ENCODE results near the gene CSGALNACT2.
"Not testable (repeated sequence)": the region's sequence is repeated elsewhere in the genome, so short reads cannot be mapped to it uniquely, and the experiment has no call there.

The CSGALNACT2 gene

DNA sequence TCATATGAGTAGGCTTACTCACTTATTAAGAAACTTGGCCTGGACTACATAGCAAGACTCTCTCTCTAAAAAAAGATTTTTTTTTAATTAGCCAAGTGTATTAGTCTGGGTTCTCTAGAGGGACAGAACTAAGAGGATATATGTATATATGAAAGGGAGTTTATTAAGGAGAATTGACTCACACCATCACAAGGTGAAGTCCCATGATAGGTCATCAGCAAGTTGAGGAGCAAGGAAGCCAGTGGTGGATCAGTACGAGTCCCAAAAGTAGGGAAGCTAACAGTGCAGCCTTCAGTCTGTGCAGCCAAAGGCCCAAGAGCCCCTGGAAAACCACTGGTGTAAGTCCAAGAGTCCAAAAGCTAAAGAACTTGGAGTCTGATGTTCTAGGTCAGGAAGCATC lies 7.7 kb downstream of the CSGALNACT2 start:
- DNase-seq = not testable (repeated sequence)

DNA sequence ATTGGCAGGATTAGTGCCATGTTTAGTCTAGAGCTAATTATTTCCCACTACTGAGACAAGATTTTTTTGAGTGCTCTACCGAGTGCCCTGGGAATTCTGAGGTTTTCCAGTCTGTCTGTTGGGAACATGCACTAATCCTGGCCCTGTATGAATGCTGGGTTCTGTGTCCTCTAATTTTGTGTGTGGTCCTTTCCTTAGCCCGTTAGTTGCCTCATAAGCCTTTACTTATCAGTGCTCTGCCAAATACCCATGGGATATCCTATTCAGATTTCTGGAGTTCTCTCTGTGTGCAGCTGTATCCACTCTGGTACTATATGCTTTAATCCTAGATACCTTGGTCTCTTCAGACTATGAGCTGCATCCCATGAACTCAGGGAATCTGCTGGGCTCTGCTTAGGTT lies 13.1 kb downstream of the CSGALNACT2 start:
- DNase-seq = no peak

DNA sequence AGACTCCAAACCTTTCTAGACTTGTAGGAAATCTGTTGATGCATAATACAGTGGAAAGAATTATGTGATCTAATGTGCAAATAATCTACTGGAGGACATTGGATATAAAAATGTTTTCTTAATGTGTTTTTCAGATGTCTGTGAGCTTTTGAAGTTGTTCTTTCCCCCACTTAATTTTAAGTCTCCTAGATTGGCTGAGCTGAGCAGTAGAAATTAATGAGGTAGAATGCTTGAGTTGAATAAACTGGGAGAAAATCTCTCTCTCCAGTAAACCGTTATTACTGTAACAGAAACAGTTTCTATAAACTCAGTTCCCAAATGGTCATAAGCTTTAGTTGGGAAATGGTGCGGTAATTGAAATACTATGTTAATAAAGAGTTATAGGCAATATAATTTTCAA lies 15.7 kb downstream of the CSGALNACT2 start:
- no peak for DNase-seq

DNA sequence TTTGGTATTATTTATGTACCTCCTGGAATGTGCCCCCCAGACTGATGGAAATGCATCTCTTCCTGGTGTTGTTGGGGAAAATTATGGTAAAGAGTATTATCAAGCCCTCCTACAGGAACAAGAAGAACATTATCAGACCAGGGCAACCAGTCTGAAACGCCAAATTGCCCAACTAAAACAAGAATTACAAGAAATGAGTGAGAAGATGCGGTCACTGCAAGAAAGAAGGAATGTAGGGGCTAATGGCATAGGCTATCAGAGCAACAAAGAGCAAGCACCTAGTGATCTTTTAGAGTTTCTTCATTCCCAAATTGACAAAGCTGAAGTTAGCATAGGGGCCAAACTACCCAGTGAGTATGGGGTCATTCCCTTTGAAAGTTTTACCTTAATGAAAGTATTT lies 17.0 kb downstream of the CSGALNACT2 start:
- no peak for DNase-seq

DNA sequence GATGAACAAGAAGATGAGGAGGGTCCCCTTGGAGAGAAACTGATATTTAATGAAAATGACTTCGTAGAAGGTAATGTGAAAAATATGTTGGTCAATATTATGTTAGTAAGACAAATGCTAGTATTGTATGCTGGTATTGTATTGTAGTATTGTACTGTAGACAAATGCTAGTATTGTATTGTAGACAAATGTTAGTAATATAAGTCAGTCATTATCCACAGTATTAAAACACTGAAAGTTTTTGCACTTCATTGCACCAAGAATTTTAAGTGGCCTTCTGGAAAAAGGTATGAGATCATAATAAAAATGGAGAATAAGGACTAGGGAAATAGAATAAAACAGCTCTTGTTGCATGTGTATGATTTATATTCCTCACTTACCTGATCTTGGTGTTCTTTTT lies 17.5 kb downstream of the CSGALNACT2 start:
- no peak for DNase-seq

DNA sequence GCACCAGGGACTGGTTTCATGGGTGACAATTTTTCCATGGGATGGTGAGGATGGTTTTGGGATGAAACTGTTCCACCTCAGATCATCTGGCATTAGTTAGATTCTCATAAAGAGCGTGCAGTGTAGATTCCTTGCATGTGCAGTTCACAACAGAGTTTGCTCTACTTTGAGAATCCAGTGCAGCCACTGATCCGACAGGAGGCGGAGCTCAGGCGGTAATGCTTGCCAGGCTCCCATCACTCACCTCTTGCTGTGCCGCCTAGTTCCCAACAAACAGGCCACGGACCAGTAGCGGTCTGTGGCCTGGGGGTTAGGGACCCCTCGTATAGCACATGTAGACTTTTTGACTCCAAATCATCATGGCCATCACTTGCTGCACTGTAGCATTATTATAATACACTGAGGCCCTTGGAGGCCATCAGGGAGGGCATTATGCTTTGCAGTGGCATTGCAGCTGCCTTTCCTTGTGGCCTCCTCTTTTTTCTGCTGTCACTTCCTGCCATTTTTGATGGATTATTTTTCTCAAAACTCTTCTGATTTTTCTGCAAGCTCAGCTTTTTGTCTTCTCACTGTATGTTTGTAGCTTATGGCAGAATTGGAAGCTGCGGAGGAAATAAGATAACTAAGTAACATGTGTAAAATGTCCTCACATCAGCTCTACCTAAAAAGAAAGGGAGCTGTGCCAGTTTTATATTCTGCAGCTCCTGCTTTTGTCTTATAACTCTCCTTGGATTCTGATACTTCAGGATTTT lies 18.5 kb downstream of the CSGALNACT2 start:
- DNase-seq = no peak

DNA sequence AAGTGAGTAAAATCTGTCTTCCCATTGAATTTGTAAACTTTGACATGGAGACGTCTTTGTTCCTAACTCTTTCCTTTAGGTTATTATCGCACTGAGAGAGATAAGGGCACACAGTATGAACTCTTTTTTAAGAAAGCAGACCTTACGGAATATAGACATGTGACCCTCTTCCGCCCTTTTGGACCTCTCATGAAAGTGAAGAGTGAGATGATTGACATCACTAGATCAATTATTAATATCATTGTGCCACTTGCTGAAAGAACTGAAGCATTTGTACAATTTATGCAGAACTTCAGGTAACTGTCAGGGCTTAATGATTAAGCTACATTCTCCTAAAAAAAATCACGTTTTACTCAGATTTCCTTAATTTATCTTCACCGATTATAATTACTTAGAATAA lies 20.4 kb downstream of the CSGALNACT2 start:
- no peak for DNase-seq

GRCh38 chr10:43160046-43160920 lies 22.0 kb downstream of the CSGALNACT2 start:
- no peak for DNase-seq

- DNase-seq = no peak
Measured at GRCh38 chr10:43160921-43161255, 22.6 kb downstream of the CSGALNACT2 start.

- no peak for DNase-seq
Measured at GRCh38 chr10:43162604-43163003, 24.4 kb downstream of the CSGALNACT2 start.

DNA sequence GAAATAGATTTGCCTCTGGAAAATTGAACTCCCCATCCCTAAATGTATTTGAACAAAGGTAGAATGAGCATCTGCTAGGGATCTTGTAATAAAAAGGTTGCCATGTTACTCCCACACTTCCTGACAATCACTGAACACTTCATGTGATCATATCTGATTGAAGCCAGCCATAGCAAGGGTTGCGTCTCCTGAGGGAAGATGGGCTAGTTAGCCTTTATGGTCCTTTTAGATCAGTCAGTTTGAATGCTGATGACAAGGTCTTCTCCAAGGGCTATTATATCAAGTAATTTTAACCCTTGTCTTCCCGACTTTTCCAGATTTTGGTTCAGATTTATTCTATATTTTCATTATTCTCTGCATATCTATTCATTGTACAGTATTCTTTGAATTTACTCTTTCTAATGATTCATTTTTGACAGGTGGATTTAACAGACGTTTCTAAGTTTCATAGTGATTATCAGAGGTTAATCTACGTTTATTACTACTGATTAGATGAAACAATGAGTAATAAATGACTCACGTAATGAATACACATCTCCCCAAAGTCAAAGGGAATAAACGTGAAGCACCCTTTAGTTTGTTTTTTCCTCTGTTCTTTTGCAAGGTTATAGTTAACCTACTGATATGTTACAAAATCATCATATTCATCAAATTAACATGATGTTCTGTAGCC lies 28.1 kb downstream of the CSGALNACT2 start:
- DNase-seq = no peak

- no peak for DNase-seq
Measured at GRCh38 chr10:43166880-43167497, 28.7 kb downstream of the CSGALNACT2 start.

GRCh38 chr10:43167498-43167889 lies 29.2 kb downstream of the CSGALNACT2 start:
- no peak for DNase-seq

DNA sequence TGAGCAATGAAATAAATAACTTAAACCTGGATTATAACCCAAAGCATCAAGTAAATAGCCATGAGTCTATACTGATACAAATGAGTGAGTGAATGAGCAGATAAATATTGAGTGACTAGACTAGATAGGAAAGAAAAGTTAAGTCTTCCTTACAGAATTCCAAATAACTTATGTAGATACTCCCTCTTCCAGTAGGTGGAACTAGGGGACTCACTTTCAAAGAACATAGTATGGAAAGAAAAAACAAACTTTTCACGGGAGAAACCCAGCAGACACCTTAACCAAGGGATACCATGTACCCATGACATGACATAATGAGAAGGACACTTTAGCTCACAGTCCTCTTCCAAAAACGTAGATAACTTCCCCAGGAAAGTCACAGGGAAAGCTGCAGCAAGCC lies 32.2 kb downstream of the CSGALNACT2 start:
- DNase-seq = no peak

DNA sequence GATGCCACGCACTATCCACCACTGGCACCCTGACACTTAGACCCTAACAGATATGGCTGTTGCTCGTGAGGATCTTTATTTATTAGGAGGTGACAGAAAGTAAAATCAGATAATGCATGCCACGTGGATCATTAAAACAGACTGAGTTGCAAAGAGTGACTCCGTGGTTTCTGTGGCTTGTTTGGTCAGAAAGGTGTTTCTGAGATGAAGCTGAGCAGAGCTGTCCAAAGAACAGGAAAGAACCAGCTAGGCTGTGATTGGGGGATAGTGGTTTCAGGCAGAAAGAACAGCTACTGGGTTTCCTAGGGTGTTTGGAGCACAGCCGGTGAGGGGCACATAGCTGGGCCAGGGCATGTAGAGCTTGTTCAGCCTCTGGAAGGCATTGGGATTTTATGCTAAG lies 34.4 kb downstream of the CSGALNACT2 start:
- no peak for DNase-seq

DNA sequence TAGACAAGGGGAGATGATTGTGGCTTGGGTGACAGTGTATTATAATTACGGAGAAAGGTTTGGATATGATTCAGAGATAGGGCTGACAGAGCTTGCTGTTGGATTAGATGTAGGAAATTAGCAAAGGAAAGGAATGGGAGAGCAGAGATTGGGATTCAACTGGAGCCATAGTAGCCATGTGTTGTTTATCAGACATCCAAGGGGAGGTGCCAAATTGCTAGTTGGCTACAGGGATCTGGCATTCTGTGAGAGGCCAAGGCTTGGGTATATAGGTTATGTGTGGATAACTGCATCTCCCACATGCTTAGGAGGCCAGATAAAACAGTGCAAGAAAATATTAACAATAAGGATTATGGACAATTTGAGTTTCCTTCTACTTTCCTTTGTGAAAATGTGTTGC lies 34.9 kb downstream of the CSGALNACT2 start:
- no peak for DNase-seq

DNA sequence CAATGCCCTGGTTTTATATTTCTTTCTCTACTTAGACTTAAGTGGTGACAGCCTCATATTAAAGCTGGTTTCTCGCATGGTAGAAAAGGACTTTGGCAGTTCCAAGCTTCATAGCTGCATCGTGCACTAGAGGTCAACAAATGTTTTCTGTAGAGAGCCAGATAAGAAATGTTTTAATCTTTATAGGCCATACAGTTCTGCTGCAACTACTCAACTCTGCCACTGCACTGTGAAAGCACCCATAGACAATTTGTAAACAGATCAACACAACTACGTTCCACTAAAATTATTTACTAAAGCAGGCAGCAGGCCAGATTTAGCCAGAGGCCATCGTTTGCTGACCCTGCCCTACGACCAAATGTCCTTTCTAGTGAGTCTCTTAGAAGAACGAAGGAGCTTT lies 36.7 kb downstream of the CSGALNACT2 start:
- no peak for DNase-seq

- DNase-seq = no peak
Measured at GRCh38 chr10:43176271-43176670, 38.0 kb downstream of the CSGALNACT2 start.

DNA sequence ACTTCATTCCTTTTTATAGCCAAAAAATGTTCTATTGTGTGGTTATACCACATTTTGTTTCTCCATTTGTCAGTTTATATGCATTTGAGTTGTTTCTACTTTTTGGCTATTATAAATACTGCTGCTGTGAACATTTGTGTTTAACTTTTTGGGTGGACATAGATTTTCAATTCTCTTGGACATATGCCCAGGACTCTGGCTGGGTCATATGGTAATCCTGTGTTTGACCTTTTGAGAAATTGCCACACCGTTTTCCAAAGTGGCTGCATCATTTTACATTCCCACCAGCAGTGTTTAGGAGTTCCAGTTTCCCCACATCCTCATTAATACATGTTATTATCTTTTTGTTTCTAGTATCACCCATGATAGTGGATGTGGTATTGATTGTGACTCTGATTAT lies 39.4 kb downstream of the CSGALNACT2 start:
- no peak for DNase-seq

GRCh38 chr10:43181146-43181545 lies 42.9 kb downstream of the CSGALNACT2 start:
- DNase-seq = no peak

DNA sequence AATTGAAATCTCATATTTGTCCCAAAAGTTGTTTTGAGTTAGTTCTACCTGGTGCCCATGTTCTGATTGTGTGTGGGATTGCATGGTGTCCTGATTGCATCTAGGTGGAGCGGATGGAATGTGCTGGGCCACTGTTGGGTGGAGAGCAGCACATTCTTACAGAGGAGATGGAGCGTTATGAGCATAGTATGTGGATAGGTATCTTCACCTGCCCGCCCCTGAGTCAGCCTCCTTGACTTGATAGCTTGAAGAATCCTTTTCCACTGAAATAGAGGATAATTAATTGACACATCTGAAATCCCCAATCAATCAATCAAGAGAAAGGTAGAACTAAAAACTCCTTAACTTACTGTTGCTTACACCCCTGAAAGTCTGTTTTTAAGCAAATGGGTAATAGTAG lies 45.5 kb downstream of the CSGALNACT2 start:
- DNase-seq = not testable (repeated sequence)

DNA sequence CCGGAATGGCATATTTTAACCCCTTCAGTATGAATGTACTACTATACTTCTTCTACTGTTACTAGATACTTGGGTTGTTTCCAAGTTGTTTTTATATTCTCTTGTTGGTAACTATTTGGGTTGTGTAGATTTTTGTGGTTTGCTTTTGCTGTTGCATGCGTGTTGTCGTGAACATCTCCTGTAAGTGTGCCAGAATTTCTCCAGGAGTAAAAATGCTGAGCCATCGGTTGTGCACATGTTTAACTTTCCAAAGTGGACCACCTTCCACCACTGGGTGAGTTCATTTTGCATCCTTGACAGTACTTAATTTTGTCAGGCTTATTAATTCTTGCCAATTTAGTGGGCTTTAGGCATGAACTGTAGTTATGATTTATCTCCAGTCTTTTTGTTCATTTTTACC lies 47.9 kb downstream of the CSGALNACT2 start:
- no peak for DNase-seq

DNA sequence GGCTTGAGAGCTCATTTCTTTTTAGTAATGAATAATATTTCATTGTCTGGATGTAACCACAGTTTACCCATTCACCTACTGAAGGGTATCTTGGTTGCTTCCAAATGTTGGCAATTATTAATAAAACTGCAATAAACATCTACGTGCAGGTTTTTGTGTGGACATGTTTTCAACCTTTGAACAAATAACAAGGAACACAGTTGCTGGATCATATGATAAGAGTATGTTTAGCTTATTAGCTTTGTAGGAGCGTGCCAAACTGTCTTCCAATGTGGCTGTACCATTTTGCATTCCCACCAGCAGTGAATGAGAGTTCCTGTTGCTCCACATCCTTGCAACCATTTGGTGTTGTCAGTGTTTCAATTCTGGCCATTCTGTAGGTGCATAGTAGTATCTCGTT lies 49.0 kb downstream of the CSGALNACT2 start:
- no peak for DNase-seq

Measured in GF-D8 (cell line).